RWPE2 (cell line): Measurements from ENCODE around the gene RPGRIP1.

Experiments
- ATAC-seq: fragments of 200-7000 bp; cut with Tn5 transposase; 3 replicates; pipeline ENCODE4 v1.9.1; 2021; ENCODE audit warnings: low read depth
- DNase-seq: peaks from one replicate; pipeline ENCODE4 v3.0.0-alpha.2; 2020; ENCODE audit warnings: low spot score
- H3K27ac ChIP-seq: fragments of 450-650 bp; 2 replicates; pipeline ENCODE4 v1.5.1; 2017; ENCODE audit warnings: mild to moderate bottlenecking; ENCODE audit not compliant: poor library complexity, severe bottlenecking
- H3K27me3 ChIP-seq: fragments of 250-450 bp; sonication (Bioruptor Pico); 2 replicates; pipeline ENCODE4 v1.5.1; 2021; ENCODE audit warnings: mild to moderate bottlenecking, moderate library complexity; ENCODE audit not compliant: insufficient read depth, poor library complexity, severe bottlenecking
- H3K36me3 ChIP-seq: fragments of 250-450 bp; sonication (Bioruptor Pico); 2 replicates; pipeline ENCODE4 v1.5.1; 2020; ENCODE audit warnings: low read depth, mild to moderate bottlenecking, moderate library complexity
- H3K4me1 ChIP-seq: fragments of 250-450 bp; sonication (Bioruptor Pico); 2 replicates; pipeline ENCODE4 v1.5.1; 2021; ENCODE audit warnings: mild to moderate bottlenecking, moderate library complexity; ENCODE audit not compliant: insufficient read depth, poor library complexity, severe bottlenecking
- H3K4me3 ChIP-seq: fragments of 250-450 bp; sonication (Bioruptor Pico); 2 replicates; pipeline ENCODE4 v1.5.1; 2021; ENCODE audit warnings: mild to moderate bottlenecking, moderate library complexity; ENCODE audit not compliant: severe bottlenecking
- H3K9me3 ChIP-seq: fragments of 250-450 bp; sonication (Bioruptor Pico); 2 replicates; pipeline ENCODE4 v1.5.1; 2021; ENCODE audit warnings: mild to moderate bottlenecking, moderate library complexity; ENCODE audit not compliant: severe bottlenecking
- TF ChIP-seq, protein P1 (sequence below): fragments of 450-650 bp; IDR thresholded peaks from one replicate; pipeline ENCODE4 v1.5.1; 2017; ENCODE audit warnings: mild to moderate bottlenecking, moderate library complexity; ENCODE audit not compliant: poor library complexity, severe bottlenecking

RPGRIP1 gene

DNA sequence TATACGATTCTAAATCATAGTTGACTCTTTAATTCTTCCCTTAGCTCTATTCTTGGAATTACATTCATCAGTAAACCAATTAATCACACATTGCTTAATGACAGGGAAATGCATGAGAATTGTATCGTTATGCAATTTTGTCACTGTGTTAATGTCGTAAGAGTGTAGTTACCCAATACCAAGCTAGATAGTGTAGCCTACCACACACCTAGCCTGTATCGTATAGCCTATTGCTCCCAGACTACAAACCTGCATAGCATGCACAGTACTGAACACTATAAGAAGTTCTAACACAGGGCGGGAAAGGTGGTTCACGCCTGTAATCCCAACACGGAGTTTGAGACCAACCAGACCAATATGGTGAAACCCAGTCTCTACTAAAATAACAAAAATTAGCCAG is 35.3 kb upstream of the RPGRIP1 start:
- Histone ChIP-seq H3K27ac (no peak overlapping the region), H3K4me1 (peaks cover 11% of the 10 kb centered on the region), H3K36me3 (peaks cover 100% of the 10 kb centered on the region), H3K4me3 (no peak overlapping the region), H3K9me3 (no peaks in the 10 kb centered on the region), H3K27me3 (no peaks in the 10 kb centered on the region)
- ATAC-seq = peak; percentile 41; the same call in 2 of the 3 replicates
- DNase-seq = no peak
- TF ChIP-seq, protein P1, sequence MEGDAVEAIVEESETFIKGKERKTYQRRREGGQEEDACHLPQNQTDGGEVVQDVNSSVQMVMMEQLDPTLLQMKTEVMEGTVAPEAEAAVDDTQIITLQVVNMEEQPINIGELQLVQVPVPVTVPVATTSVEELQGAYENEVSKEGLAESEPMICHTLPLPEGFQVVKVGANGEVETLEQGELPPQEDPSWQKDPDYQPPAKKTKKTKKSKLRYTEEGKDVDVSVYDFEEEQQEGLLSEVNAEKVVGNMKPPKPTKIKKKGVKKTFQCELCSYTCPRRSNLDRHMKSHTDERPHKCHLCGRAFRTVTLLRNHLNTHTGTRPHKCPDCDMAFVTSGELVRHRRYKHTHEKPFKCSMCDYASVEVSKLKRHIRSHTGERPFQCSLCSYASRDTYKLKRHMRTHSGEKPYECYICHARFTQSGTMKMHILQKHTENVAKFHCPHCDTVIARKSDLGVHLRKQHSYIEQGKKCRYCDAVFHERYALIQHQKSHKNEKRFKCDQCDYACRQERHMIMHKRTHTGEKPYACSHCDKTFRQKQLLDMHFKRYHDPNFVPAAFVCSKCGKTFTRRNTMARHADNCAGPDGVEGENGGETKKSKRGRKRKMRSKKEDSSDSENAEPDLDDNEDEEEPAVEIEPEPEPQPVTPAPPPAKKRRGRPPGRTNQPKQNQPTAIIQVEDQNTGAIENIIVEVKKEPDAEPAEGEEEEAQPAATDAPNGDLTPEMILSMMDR = no peak

DNA sequence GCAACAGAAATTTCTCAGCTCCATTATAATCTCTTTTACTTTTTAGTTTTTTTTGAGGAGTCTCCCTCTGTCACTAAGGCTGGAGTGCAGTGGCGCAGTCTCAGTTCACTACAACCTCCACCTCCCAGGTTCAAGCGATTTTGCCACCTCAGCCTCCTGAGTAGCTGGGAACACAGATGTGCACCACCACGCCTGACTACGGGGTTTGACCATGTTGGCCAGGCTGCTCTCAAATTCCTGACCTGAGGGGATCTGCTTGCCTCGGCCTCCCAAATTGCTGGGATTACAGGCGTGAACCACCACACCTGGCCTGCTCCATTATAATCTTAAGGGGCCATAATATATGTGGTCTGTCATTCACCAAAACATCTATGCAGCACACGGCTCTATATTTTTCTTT is 34.1 kb upstream of the RPGRIP1 start:
- ATAC-seq (no peak), DNase-seq (no peak)
- H3K4me1 ChIP-seq = peaks cover 11% of the 10 kb centered on the region
- no peaks in the 10 kb centered on the region for H3K27me3 ChIP-seq
- TF ChIP-seq, protein P1 = no peak
- H3K9me3 ChIP-seq = no peaks in the 10 kb centered on the region
- no peak overlapping the region for H3K4me3 ChIP-seq
- H3K36me3 ChIP-seq = peaks cover 100% of the 10 kb centered on the region
- no peak overlapping the region for H3K27ac ChIP-seq

DNA sequence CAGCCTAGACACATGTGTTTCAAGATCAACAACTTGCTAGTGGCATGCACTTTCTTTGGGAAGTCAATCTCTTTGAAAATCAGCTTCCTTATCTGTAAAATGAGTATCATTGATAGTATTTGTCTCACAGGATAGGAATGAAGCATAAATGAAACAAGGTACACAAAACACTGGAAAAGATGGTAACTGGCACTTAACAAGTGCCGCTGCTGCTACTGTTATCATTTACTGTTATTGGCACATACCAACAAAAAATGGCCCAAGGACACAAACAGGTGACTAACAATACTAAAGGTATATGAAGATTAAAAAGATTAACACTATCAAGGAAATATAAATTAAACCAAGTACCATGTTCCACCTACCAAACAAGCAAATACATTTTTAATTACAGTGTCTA is 31.5 kb upstream of the RPGRIP1 start:
- H3K36me3 ChIP-seq = peaks cover 100% of the 10 kb centered on the region
- H3K27ac ChIP-seq = no peak overlapping the region
- no peak for DNase-seq
- ATAC-seq = no peak
- H3K9me3 ChIP-seq = no peaks in the 10 kb centered on the region
- H3K4me1 ChIP-seq = peaks cover 7% of the 10 kb centered on the region
- H3K27me3 ChIP-seq = no peaks in the 10 kb centered on the region
- TF ChIP-seq, protein P1 = no peak
- H3K4me3 ChIP-seq = no peak overlapping the region

DNA sequence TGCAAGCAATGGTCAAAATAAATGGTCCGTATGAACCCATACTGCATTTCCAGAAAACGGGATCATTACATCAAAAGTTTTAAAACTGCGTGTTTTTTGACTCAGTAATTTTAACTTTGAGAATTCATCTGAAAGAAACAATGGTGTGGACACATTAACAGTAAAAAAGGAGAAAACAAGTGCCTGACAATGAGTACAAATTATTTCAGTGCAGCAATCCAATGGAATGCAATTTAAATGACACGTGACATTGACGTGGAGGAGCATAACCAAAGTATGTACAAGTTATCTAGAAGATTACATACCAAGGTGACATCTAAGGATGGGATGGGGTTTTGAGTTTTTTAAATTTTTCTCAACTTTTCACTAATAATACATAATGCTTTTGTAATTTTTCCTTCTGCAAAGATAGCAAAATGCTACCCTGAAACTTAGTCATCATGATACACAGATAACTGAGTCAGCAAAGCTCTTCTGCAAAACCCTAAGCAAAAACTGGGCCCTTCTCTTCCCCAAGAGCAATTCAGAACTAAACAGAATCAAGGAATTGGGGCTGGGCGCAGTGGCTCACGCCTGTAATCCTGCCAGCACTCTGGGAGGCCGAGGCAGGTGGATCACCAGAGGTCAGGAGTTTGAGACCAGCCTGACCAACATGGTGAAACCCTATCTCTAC is 31.0 kb upstream of the RPGRIP1 start:
- Histone ChIP-seq H3K9me3 (no peaks in the 10 kb centered on the region), H3K4me3 (no peak overlapping the region), H3K27me3 (no peaks in the 10 kb centered on the region), H3K4me1 (peaks cover 7% of the 10 kb centered on the region), H3K36me3 (peaks cover 100% of the 10 kb centered on the region), H3K27ac (no peak overlapping the region)
- ATAC-seq (no peak), DNase-seq (no peak)
- TF ChIP-seq, protein P1 = no peak

- no peak overlapping the region for H3K4me3 ChIP-seq
- peaks cover 100% of the 10 kb centered on the region for H3K36me3 ChIP-seq
- H3K27ac ChIP-seq = no peak overlapping the region
- no peak for ATAC-seq
- peaks cover 10% of the 10 kb centered on the region for H3K4me1 ChIP-seq
- no peak for DNase-seq
- TF ChIP-seq, protein P1 = no peak
- no peaks in the 10 kb centered on the region for H3K27me3 ChIP-seq
- H3K9me3 ChIP-seq = no peaks in the 10 kb centered on the region
Measured at GRCh38 chr14:21251215-21251614, 28.7 kb upstream of the RPGRIP1 start.
